ENCODE data around the gene MCUB. TPM values are rescaled to one million over a fixed set of nuclear protein-coding genes. Genes with fewer than 3 reads are reported as not detected.

MCUB gene
- total RNA-seq, 2 donors from 2014 or later: 81.0 to 90.0 TPM

DNA sequence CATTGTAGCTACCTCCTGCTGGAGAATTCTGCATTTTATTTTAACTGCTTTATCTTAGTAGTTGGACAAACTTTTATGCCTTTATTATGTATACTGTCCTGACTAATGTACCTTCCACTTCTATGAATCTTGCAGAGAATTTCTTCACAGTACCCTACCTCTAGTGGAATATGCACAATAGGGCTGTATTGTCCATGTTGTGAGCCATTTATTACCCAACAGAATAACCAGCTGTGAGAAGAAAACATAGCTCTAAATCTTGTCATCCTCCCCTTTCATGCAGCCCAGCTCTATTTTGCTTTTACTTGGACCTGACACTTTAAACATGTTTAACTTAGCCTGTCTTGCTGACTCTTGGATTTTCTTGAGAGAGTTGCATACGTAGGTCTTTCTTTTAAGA lies 56.2 kb downstream of the MCUB start:
- peak overlapping the region; percentile 57 for H3K27ac Mint-ChIP-seq

DNA sequence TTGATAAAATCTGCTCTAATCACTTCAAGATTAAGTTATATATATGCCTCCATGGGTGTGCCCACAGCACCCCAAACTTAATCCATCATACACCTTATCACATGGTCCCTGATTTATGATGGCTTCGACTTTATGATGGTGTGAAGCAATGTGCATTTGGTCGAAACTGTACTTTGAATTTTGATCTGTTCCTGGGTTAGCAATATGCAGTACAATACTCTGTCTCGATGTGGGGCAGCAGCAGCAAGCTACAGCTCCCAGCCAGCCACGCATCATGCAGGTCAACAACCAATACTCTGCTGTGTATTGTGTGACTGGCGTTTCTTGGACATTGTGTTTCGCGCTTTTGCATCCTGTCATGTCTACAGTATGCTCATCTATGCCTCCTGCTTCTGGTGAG lies 62.6 kb downstream of the MCUB start:
- Mint-ChIP-seq H3K4me3 (no peak overlapping the region), H3K36me3 (ENCODE audit: low read depth) (no peaks in the 10 kb centered on the region), H3K27ac (no peak overlapping the region), H3K4me1 (peaks cover 27% of the 10 kb centered on the region), H3K27me3 (no peaks in the 10 kb centered on the region)
- ATAC-seq: no peak
- DNase-seq: no peak
- no peaks in the 10 kb centered on the region for H3K9me3 ChIP-seq (ENCODE audit: control insufficient read depth, low read length, poor library complexity, severe bottlenecking)

More for the DNA sequence above, 56.2 kb downstream of the MCUB start:
- no peaks in the 10 kb centered on the region for H3K9me3 ChIP-seq (ENCODE audit: control insufficient read depth, low read length, poor library complexity, severe bottlenecking)
- peaks cover 35% of the 10 kb centered on the region for H3K4me1 Mint-ChIP-seq
- ATAC-seq (no peak), DNase-seq (no peak)
- no peaks in the 10 kb centered on the region for H3K36me3 Mint-ChIP-seq (ENCODE audit: low read depth)
- H3K27me3 Mint-ChIP-seq: no peaks in the 10 kb centered on the region
- H3K4me3 Mint-ChIP-seq: no peak overlapping the region

DNA sequence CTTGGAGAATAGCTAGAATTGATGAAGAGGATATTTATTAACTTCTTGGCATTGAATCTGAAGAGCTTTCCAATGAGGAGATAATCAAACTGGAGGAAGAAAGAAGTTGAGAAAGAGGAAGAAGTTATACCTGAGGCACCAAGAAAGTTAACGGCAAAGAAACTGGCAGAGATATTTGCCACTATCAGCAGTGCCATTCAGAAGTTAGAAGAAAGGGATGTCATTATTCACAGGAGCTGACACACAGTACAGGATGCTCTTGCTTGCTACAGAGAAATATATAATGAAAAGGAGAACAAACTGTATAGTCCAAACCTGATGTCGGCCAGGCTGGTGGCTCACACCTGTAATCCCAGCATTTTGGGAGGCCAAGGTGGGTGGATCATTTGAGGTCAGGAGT lies 64.5 kb downstream of the MCUB start:
- peak overlapping the region; percentile 24 for H3K27ac Mint-ChIP-seq
- H3K27me3 Mint-ChIP-seq: no peaks in the 10 kb centered on the region
- no peak for DNase-seq
- H3K9me3 ChIP-seq (ENCODE audit: control insufficient read depth, low read length, poor library complexity, severe bottlenecking): no peaks in the 10 kb centered on the region
- peaks cover 27% of the 10 kb centered on the region for H3K4me1 Mint-ChIP-seq
- H3K36me3 Mint-ChIP-seq (ENCODE audit: low read depth): no peaks in the 10 kb centered on the region
- no peak for ATAC-seq
- H3K4me3 Mint-ChIP-seq: no peak overlapping the region

DNA sequence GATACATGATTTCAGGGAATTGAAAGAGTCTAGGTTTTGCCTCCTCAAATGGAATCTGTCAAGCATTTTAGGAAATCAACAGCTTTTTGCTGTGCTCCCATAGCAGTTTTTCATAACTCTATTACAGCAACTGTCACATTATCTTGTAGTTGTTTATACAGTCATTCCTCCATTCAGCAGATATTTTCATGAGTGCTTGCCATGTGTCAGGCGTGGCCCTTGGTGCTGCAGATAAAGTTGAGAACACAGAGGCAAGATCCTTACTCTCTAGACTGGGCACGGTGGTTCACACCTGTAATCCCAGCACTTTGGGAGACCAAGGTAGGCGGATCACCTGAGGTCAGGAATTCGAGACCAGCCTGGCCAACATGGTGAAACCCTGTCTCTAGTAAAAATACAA lies 67.3 kb downstream of the MCUB start:
- Mint-ChIP-seq H3K27ac (peak overlapping the region; percentile 73), H3K4me1 (peaks cover 31% of the 10 kb centered on the region), H3K27me3 (no peaks in the 10 kb centered on the region), H3K4me3 (no peak overlapping the region), H3K36me3 (ENCODE audit: low read depth) (no peaks in the 10 kb centered on the region)
- no peaks in the 10 kb centered on the region for H3K9me3 ChIP-seq (ENCODE audit: control insufficient read depth, low read length, poor library complexity, severe bottlenecking)
- DNase-seq (no peak), ATAC-seq (no peak)

DNA sequence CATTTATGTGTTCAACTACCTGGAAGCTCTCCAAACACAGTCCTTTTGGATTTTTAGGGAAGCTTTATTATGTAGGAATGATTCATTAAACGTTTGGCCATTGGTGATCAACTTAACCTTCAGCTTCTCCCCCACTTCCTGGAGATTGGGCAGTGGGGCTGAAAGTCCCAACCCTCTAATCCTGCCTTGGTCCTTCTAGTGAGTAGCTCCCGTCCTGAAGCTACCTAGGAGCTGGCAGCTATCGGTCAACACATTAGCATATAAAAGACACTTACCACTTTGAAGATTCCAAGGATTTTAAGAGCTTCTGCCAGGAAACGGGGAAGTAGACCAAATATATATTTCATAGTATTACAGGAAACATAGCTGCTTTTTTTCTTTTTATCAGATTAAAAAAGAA lies 69.7 kb downstream of the MCUB start:
- H3K27ac Mint-ChIP-seq: peak overlapping the region; percentile 24
- no peak overlapping the region for H3K4me3 Mint-ChIP-seq
- no peaks in the 10 kb centered on the region for H3K27me3 Mint-ChIP-seq
- no peaks in the 10 kb centered on the region for H3K9me3 ChIP-seq (ENCODE audit: control insufficient read depth, low read length, poor library complexity, severe bottlenecking)
- DNase-seq (no peak), ATAC-seq (no peak)
- H3K36me3 Mint-ChIP-seq (ENCODE audit: low read depth): no peaks in the 10 kb centered on the region
- H3K4me1 Mint-ChIP-seq: peaks cover 29% of the 10 kb centered on the region

DNA sequence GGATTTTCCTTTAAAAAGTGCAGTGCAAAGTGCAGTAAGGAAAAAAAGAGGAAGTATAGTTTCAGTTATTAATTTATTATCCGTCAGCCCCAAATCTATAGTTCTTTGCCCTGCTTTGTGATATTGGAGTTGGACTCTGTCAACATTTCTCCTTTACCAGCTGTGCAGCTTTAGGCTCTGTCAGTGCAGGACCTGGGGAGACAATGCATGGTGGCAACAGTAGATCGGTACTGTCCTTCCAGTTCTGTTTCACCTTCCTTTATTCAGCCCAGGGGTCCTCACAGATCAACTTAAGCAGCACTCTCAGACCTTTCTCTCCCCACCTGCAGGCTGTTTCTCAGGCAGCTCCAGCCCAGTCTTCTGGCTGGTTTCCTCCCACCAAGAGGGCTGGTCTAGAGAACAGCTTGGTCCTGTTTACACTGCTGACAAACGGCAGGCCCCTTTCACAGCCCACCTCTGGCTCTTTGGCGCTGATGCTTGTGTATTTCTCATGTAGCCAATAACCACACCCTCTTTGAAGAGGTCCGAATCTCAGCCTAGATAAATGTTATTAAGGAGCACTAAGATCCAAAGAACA lies 71.6 kb downstream of the MCUB start:
- ATAC-seq: no peak
- Mint-ChIP-seq H3K4me3 (peak overlapping the region; percentile 12), H3K27ac (no peak overlapping the region), H3K4me1 (peaks cover 25% of the 10 kb centered on the region), H3K27me3 (no peaks in the 10 kb centered on the region), H3K36me3 (ENCODE audit: low read depth) (no peaks in the 10 kb centered on the region)
- no peaks in the 10 kb centered on the region for H3K9me3 ChIP-seq (ENCODE audit: control insufficient read depth, low read length, poor library complexity, severe bottlenecking)
- no peak for DNase-seq

DNA sequence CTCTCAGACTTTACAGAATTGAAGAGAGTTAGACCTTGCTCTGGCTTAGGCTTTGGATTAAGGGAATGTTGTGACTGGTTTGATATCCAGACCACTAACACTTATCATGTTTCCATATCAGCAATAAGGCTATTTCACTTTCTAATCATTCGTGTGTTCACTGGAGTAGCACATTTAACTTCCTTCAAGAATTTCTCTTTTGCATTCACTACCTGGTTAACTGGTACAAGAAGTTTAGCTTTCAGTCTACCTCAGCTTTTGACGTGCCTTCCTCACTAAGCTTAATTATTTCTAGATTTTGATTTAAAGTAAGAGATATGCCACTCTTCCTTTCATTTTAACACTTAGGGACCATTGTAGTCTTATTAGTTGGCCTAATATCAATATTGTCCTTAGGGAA lies 80.6 kb downstream of the MCUB start:
- H3K27me3 Mint-ChIP-seq: no peaks in the 10 kb centered on the region
- ATAC-seq: no peak
- H3K27ac Mint-ChIP-seq: peak overlapping the region; percentile 67
- peaks cover 16% of the 10 kb centered on the region for H3K4me1 Mint-ChIP-seq
- no peaks in the 10 kb centered on the region for H3K9me3 ChIP-seq (ENCODE audit: control insufficient read depth, low read length, poor library complexity, severe bottlenecking)
- no peak overlapping the region for H3K4me3 Mint-ChIP-seq
- DNase-seq: no peak
- H3K36me3 Mint-ChIP-seq (ENCODE audit: low read depth): no peaks in the 10 kb centered on the region

DNA sequence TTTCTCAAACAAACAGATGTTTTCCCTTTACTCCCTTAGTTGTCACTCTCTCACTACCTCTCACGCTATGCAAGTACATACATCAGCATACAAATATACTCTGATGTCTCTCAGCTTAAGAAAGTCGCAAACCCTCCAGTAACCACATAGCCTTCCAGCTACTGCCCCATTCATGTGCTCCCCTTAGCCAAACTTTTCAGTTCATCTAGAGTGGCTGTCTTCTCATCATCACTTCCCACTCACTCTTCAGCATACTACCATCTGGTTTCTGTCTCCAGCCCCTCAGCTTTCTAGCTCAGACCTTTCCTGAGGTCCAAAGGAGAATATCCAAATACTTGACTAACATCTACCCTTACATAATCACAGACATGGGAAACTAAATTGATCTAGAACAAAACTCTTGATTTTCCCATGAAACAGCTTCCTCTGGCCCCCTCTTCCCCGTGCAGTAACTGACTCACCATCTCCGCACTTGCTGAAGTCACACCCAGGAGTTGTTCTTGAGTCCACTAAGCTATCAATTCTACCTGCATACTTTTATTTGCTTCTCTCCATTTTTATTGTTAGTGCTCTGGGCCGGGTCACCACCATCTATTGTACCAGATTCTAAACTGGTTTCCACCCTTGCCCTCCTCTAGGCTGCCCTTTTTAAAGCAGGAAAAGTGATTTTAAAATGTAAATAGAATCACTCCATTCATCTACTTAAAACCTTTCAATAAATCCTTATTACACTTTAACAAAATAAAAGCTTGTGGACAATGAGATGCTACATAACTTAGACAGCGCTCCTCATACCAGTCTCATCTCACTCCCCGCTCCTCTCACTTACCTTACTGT lies 86.0 kb downstream of the MCUB start:
- ATAC-seq: no peak
- Mint-ChIP-seq H3K4me3 (no peak overlapping the region), H3K4me1 (peaks cover 22% of the 10 kb centered on the region), H3K27ac (no peak overlapping the region), H3K36me3 (ENCODE audit: low read depth) (no peaks in the 10 kb centered on the region), H3K27me3 (no peaks in the 10 kb centered on the region)
- H3K9me3 ChIP-seq (ENCODE audit: control insufficient read depth, low read length, poor library complexity, severe bottlenecking): no peaks in the 10 kb centered on the region
- DNase-seq: no peak

DNA sequence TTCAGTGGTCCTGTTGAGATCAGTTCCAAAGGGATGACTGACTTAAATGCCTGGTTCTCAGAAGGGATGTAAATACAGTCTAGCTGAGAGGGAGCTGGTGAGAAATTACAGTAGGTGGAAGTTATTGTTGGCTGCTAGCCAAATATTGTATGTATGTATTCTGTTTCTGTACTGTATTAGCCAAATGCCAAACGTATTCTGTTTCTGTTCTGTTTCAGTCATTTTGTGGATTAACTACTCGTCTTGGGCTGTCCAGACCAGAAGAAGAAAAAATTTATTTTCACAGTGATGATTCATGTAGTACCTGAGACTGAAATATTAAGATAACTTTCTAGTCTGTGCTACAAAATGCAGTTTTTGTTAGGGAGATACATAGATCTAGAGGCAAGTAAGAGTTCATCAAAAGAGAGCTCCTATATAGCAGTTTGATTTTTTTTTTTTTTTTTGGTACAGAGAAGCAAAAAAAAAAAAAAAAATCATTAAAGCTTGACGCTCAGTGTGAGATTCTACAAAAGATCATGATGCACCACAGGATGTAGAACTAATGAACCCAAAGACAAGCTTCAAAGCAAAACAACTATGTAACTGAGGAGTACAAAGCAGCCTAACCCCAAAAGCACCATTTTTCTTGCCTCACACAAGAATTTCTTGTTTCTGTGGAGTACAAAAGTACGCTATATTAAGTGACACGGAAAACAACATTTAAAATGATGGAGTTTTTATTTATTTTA lies 88.4 kb downstream of the MCUB start:
- H3K36me3 Mint-ChIP-seq (ENCODE audit: low read depth): no peaks in the 10 kb centered on the region

DNA sequence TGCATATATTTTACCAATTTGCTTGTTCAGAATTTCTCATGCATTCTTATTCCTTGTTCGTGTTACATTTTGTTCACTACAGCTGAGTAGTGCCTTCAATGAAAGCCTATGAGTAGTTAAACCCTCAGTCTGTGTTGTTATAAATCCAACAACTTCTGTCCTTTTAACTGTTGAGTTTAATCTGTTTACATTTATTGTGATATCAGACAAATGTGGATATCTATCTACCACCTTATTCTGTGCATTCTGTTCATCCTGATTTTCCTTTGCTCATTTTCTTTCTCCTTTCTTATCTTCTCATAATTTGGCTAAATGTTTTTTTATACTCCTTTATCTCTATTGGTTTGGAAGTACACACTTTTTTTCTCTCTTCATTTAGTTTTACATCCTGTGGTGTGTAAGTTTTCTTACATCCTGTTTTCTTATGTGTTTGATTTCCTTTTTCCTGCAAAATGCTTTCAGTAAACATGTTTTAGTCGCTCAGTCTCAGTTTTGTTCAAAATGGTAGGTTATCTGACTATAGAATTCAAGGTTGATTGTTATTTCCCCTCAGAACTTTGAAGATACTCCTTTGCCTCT lies 89.0 kb downstream of the MCUB start:
- no peaks in the 10 kb centered on the region for H3K9me3 ChIP-seq (ENCODE audit: control insufficient read depth, low read length, poor library complexity, severe bottlenecking)
- H3K4me3 Mint-ChIP-seq: peak overlapping the region; percentile 46
- ATAC-seq (peak; percentile 47), DNase-seq (no peak)
- H3K36me3 Mint-ChIP-seq (ENCODE audit: low read depth): no peaks in the 10 kb centered on the region
- peaks cover 27% of the 10 kb centered on the region for H3K4me1 Mint-ChIP-seq
- no peaks in the 10 kb centered on the region for H3K27me3 Mint-ChIP-seq
- H3K27ac Mint-ChIP-seq: no peak overlapping the region

More for the DNA sequence above, 88.4 kb downstream of the MCUB start:
- no peaks in the 10 kb centered on the region for H3K9me3 ChIP-seq (ENCODE audit: control insufficient read depth, low read length, poor library complexity, severe bottlenecking)
- H3K27ac Mint-ChIP-seq: no peak overlapping the region
- H3K4me1 Mint-ChIP-seq: peaks cover 27% of the 10 kb centered on the region
- H3K27me3 Mint-ChIP-seq: no peaks in the 10 kb centered on the region
- DNase-seq: no peak
- ATAC-seq: peak; percentile 93
- H3K4me3 Mint-ChIP-seq: peak overlapping the region; percentile 75

DNA sequence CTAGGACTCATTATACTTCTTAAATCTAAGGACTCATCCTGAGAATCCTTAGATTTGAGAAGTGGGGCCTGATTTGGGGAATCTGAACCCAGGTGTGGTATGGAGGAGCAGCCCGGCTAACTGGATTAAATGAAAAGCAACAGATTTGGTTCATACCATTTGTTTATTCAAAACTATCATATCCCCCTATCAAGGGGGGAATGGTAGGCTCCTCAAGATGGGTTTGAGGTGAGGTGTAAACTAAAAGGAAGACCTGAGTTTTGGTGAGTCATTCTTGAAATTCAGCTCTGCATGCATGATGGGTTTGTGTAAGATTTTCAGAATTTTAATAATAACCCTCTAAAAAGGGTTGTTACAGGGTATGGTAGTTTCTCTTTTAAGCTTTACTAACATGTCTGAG lies 89.8 kb downstream of the MCUB start:
- Mint-ChIP-seq H3K4me1 (peaks cover 30% of the 10 kb centered on the region), H3K27ac (no peak overlapping the region)

DNA sequence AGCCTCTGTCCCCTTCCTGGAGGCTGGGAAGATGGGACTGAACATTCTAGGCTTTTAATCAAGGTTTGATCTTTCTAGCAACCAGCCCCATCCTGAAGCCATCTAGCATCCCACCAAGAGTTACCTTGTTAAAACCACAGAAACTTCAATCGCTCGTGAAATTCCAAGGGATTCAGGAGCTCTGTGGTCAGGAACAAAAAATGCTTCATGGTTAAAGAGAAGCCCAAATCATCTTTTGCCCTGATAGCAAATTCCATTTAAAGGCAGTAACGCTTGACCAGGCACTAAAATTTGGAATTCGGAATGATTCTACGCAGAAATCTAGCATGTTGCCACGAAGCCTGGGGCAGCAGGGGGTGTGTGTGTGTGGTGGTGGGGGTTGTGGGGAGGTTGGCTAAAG lies 95.3 kb downstream of the MCUB start:
- peaks cover 19% of the 10 kb centered on the region for H3K4me1 Mint-ChIP-seq
- ATAC-seq (no peak), DNase-seq (no peak)
- H3K9me3 ChIP-seq (ENCODE audit: control insufficient read depth, low read length, poor library complexity, severe bottlenecking): no peaks in the 10 kb centered on the region
- H3K27ac Mint-ChIP-seq: no peak overlapping the region
- H3K36me3 Mint-ChIP-seq (ENCODE audit: low read depth): no peaks in the 10 kb centered on the region
- H3K4me3 Mint-ChIP-seq: no peak overlapping the region
- no peaks in the 10 kb centered on the region for H3K27me3 Mint-ChIP-seq

More for the DNA sequence above, 89.8 kb downstream of the MCUB start:
- Mint-ChIP-seq H3K36me3 (ENCODE audit: low read depth) (no peaks in the 10 kb centered on the region), H3K4me3 (peak overlapping the region; percentile 9), H3K27me3 (no peaks in the 10 kb centered on the region)
- no peak for DNase-seq
- no peak for ATAC-seq
- no peaks in the 10 kb centered on the region for H3K9me3 ChIP-seq (ENCODE audit: control insufficient read depth, low read length, poor library complexity, severe bottlenecking)

DNA sequence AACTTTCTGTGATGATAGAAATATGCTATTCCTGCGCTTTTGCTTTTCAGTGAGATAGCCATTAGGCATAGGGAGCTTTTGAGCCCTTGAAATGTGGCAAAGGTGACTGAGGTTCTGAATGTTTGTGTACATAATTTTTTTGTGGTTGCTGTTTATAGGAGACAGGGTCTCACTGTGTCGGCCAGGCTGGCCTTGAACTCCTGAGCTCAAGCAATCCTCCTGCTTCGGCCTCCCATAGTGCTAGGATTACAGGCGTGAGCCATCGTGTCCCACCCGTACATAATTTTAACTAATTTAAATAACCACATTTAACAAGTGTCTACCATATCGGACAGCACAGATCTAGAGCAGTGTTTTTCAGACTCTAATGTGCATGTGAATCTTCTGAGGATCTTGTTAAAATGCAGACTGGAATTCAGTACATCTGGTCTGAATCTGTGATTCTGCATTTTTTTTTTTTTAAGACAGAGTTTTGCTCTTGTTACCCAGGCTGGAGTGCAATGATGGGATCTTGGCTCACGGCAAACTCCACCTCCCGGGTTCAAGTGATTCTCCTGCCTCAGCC lies 97.9 kb downstream of the MCUB start:
- no peak for ATAC-seq
- DNase-seq: no peak
- Mint-ChIP-seq H3K27me3 (no peaks in the 10 kb centered on the region), H3K36me3 (ENCODE audit: low read depth) (no peaks in the 10 kb centered on the region), H3K4me3 (no peak overlapping the region), H3K27ac (peak overlapping the region; percentile 29), H3K4me1 (peaks cover 9% of the 10 kb centered on the region)
- H3K9me3 ChIP-seq (ENCODE audit: control insufficient read depth, low read length, poor library complexity, severe bottlenecking): no peaks in the 10 kb centered on the region
